GM19438 (cell line): ENCODE measurements around the gene ZFAND3.
A peak's percentile ranks its signal among the peaks of the same experiment; 100 is the strongest.
"Not testable (repeated sequence)": the region's sequence is repeated elsewhere in the genome, so short reads cannot be mapped to it uniquely, and the experiment has no call there.

Experiments
- ATAC-seq: cut with Tn5 transposase; IDR thresholded peaks from one replicate; pipeline ENCODE4 v1.9.1; 2021; ENCODE audit warnings: low read depth; ENCODE audit not compliant: unreplicated experiment

ZFAND3 gene

GRCh38 chr6:37928217-37928616 lies 108.7 kb downstream of the ZFAND3 start:
- ATAC-seq = no peak

GRCh38 chr6:37930288-37930971 lies 110.9 kb downstream of the ZFAND3 start:
- no peak for ATAC-seq

- ATAC-seq = no peak
Observed at GRCh38 chr6:37931066-37931465, 111.5 kb downstream of the ZFAND3 start.

GRCh38 chr6:37934276-37934675 lies 114.7 kb downstream of the ZFAND3 start:
- ATAC-seq = no peak

GRCh38 chr6:37936150-37936549 lies 116.6 kb downstream of the ZFAND3 start:
- ATAC-seq = no peak

- ATAC-seq = no peak
Observed at GRCh38 chr6:37936906-37937305, 117.4 kb downstream of the ZFAND3 start.

- no peak for ATAC-seq
Observed at GRCh38 chr6:37938909-37939308, 119.4 kb downstream of the ZFAND3 start.

- no peak for ATAC-seq
Observed at GRCh38 chr6:37940074-37940847, 120.7 kb downstream of the ZFAND3 start.

- ATAC-seq = no peak
Observed at GRCh38 chr6:37941871-37942270, 122.3 kb downstream of the ZFAND3 start.

GRCh38 chr6:37942606-37943376 lies 123.3 kb downstream of the ZFAND3 start:
- peak; percentile 61 for ATAC-seq

- no peak for ATAC-seq
Observed at GRCh38 chr6:37943436-37944058, 124.0 kb downstream of the ZFAND3 start.

GRCh38 chr6:37946057-37946456 lies 126.5 kb downstream of the ZFAND3 start:
- no peak for ATAC-seq

- ATAC-seq = no peak
Observed at GRCh38 chr6:37947468-37947867, 127.9 kb downstream of the ZFAND3 start.

GRCh38 chr6:37948584-37948983 lies 129.1 kb downstream of the ZFAND3 start:
- not testable (repeated sequence) for ATAC-seq

- no peak for ATAC-seq
Observed at GRCh38 chr6:37952027-37952426, 132.5 kb downstream of the ZFAND3 start.

- no peak for ATAC-seq
Observed at GRCh38 chr6:37954791-37955190, 135.3 kb downstream of the ZFAND3 start.

- no peak for ATAC-seq
Observed at GRCh38 chr6:37956711-37957275, 137.3 kb downstream of the ZFAND3 start.

GRCh38 chr6:37959061-37959460 lies 139.5 kb downstream of the ZFAND3 start:
- ATAC-seq = no peak

GRCh38 chr6:37960139-37960935 lies 140.8 kb downstream of the ZFAND3 start:
- ATAC-seq = no peak
